Body of pancreas (tissue), 4 donors: ENCODE measurements around the gene TGM5.

Experiments
- POLR2A ChIP-seq, 3 donors: fragments of 450-650 bp; IDR thresholded peaks; one replicate each; pipeline ENCODE4 v1.6.1; 2016; ENCODE audit warnings: antibody characterized with exemption in 3 of 3, mild to moderate bottlenecking in 2 of 3
- TF ChIP-seq, protein P1 (sequence below), 7 experiments: fragments of 450-650 bp in 4 of 7; fragments of 200-600 bp in 3 of 7; sonication (generic) in 3 of 7; IDR thresholded peaks; one replicate each; pipeline ENCODE4 v1.5.1; 2016 to 2019; ENCODE audit warnings: antibody characterized with exemption in 7 of 7

DNA sequence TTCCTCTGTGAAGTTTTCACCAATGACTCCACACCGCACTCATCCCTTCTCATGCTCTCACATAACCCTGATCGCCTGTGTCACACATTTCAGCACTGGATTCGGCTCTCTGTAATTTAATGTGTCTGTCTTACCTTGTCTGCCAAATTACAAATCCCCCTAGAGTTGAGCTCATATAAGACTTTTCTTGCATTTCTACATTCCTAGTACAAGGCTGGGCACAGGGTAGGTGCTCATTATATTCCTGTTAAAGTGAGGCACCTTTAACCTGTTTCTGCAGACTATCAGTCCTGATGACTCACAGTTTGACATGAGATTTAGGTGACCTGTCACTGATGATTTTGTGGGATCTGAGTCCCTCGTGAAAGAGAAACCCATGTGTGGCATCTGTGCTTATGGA lies 22.6 kb downstream of the TGM5 start:
- TF ChIP-seq, protein P1, sequence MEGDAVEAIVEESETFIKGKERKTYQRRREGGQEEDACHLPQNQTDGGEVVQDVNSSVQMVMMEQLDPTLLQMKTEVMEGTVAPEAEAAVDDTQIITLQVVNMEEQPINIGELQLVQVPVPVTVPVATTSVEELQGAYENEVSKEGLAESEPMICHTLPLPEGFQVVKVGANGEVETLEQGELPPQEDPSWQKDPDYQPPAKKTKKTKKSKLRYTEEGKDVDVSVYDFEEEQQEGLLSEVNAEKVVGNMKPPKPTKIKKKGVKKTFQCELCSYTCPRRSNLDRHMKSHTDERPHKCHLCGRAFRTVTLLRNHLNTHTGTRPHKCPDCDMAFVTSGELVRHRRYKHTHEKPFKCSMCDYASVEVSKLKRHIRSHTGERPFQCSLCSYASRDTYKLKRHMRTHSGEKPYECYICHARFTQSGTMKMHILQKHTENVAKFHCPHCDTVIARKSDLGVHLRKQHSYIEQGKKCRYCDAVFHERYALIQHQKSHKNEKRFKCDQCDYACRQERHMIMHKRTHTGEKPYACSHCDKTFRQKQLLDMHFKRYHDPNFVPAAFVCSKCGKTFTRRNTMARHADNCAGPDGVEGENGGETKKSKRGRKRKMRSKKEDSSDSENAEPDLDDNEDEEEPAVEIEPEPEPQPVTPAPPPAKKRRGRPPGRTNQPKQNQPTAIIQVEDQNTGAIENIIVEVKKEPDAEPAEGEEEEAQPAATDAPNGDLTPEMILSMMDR (IDR thresholded peaks at IDR 0.05), result no peak
- no peak for TF ChIP-seq POLR2A (IDR thresholded peaks at IDR 0.05)
